WTC11 (cell line): ENCODE results near the gene BTC. TPM values are rescaled to one million over a fixed set of nuclear protein-coding genes. Genes with fewer than 3 reads are reported as not detected.

Experiments used
- ATAC-seq: fragments of 200-7000 bp; cut with Tn5 transposase; 2 replicates; pipeline ENCODE4 v1.10.0; 2021; ENCODE audit warnings: mild to moderate bottlenecking, moderate library complexity
- CTCF ChIA-PET: fragments of 300-600 bp; sonication (Branson Sonifier 250); formaldehyde crosslinking; loops from one replicate; lab custom pipeline; 2021; ENCODE audit warnings: antibody characterized with exemption; lab: Charles Lee
- POLR2A ChIA-PET: fragments of 350-600 bp; sonication (Branson Sonifier 250); formaldehyde crosslinking; loops from one replicate; lab custom pipeline; 2021; ENCODE audit warnings: antibody characterized with exemption; lab: Charles Lee
- DNase-seq: peaks from one replicate; pipeline ENCODE4 v3.0.0; 2021; ENCODE audit warnings: low spot score
- H3K27ac Mint-ChIP-seq: 2 replicates; pipeline ENCODE4 v1.8.0; 2021; ENCODE audit warnings: mixed read lengths
- H3K27me3 Mint-ChIP-seq: 2 replicates; pipeline ENCODE4 v1.8.0; 2021; ENCODE audit warnings: low read depth, mild to moderate bottlenecking, moderate library complexity, mixed read lengths
- H3K36me3 Mint-ChIP-seq: 2 replicates; pipeline ENCODE4 v1.8.0; 2021; ENCODE audit warnings: mixed read lengths
- H3K4me1 Mint-ChIP-seq: 2 replicates; pipeline ENCODE4 v1.8.0; 2022; ENCODE audit warnings: mixed read lengths
- H3K4me3 Mint-ChIP-seq: 2 replicates; pipeline ENCODE4 v1.8.0; 2021; ENCODE audit warnings: mild to moderate bottlenecking, moderate library complexity, mixed read lengths
- H3K9me3 Mint-ChIP-seq: 2 replicates; pipeline ENCODE4 v1.8.0; 2021; ENCODE audit warnings: mixed read lengths
- EMX1 ChIP-seq: fragments of 250-450 bp; sonication (Bioruptor Pico); IDR thresholded peaks from 2 replicates; pipeline ENCODE4 v1.8.0; 2021; ENCODE audit warnings: mild to moderate bottlenecking
- GABPB1 ChIP-seq: sonication (generic); formaldehyde crosslinking; IDR thresholded peaks from 2 replicates; pipeline ENCODE4 v1.8.1; 2023; ENCODE audit warnings: mild to moderate bottlenecking, missing genetic modification reagents
- NR2C2 ChIP-seq: sonication (generic); formaldehyde crosslinking; IDR thresholded peaks from 2 replicates; pipeline ENCODE4 v1.8.0; 2022; ENCODE audit warnings: mild to moderate bottlenecking, missing genetic modification reagents
- PRRX2 ChIP-seq: fragments of 250-450 bp; sonication (Bioruptor Pico); IDR thresholded peaks from 2 replicates; pipeline ENCODE4 v1.8.0; 2021; ENCODE audit warnings: mild to moderate bottlenecking
- TEAD4 ChIP-seq: sonication (generic); formaldehyde crosslinking; IDR thresholded peaks from 2 replicates; pipeline ENCODE4 v1.8.0; 2022; ENCODE audit warnings: mild to moderate bottlenecking, missing genetic modification reagents
- ZNF232 ChIP-seq: sonication (generic); formaldehyde crosslinking; IDR thresholded peaks from 2 replicates; pipeline ENCODE4 v1.8.0; 2022; ENCODE audit warnings: mild to moderate bottlenecking, missing genetic modification reagents
- total RNA-seq: library from RNA; stranded (reverse); gene quantifications from 3 replicates; pipeline ENCODE4 v1.2.3, GENCODE V29; 2021
- TF ChIP-seq, protein P1 (sequence below): fragments of 250-450 bp; sonication (Bioruptor Pico); IDR thresholded peaks from 2 replicates; pipeline ENCODE4 v1.9.0; 2021; ENCODE audit warnings: mild to moderate bottlenecking
- TF ChIP-seq, protein P2 (sequence below): sonication (generic); formaldehyde crosslinking; IDR thresholded peaks from 2 replicates; pipeline ENCODE4 v1.8.1; 2022; ENCODE audit warnings: low read depth, mild to moderate bottlenecking, moderate library complexity, missing genetic modification reagents, borderline replicate concordance
- TF ChIP-seq, protein P3 (sequence below): sonication (generic); formaldehyde crosslinking; IDR thresholded peaks from 2 replicates; pipeline ENCODE4 v1.8.0; 2022; ENCODE audit warnings: mild to moderate bottlenecking, missing genetic modification reagents
- TF ChIP-seq, protein P4 (sequence below): fragments of 250-450 bp; sonication (Bioruptor Pico); IDR thresholded peaks from 2 replicates; pipeline ENCODE4 v2.1.2; 2022; ENCODE audit warnings: mild to moderate bottlenecking, moderate library complexity
- TF ChIP-seq, protein P5 (sequence below): fragments of 200-600 bp; IDR thresholded peaks from 2 replicates; pipeline ENCODE4 v1.8.0; 2022; ENCODE audit warnings: antibody characterized with exemption
- TF ChIP-seq, protein P6 (sequence below): sonication (generic); formaldehyde crosslinking; IDR thresholded peaks from 2 replicates; pipeline ENCODE4 v1.8.0; 2023; ENCODE audit warnings: missing genetic modification reagents
- TF ChIP-seq, protein P7 (sequence below): fragments of 250-450 bp; sonication (Bioruptor Pico); IDR thresholded peaks from 2 replicates; pipeline ENCODE4 v1.8.0; 2021; ENCODE audit warnings: mild to moderate bottlenecking
- TF ChIP-seq, protein P8 (sequence below): sonication (generic); formaldehyde crosslinking; IDR thresholded peaks from 2 replicates; pipeline ENCODE4 v1.8.1; 2023; ENCODE audit warnings: mild to moderate bottlenecking, missing genetic modification reagents
- TF ChIP-seq, protein P9 (sequence below): sonication (generic); formaldehyde crosslinking; IDR thresholded peaks from 2 replicates; pipeline ENCODE4 v1.8.1; 2022; ENCODE audit warnings: mild to moderate bottlenecking, moderate library complexity, missing genetic modification reagents

Gene BTC
- total RNA-seq, 1 experiment from 2014 or later: 0.07 TPM

DNA sequence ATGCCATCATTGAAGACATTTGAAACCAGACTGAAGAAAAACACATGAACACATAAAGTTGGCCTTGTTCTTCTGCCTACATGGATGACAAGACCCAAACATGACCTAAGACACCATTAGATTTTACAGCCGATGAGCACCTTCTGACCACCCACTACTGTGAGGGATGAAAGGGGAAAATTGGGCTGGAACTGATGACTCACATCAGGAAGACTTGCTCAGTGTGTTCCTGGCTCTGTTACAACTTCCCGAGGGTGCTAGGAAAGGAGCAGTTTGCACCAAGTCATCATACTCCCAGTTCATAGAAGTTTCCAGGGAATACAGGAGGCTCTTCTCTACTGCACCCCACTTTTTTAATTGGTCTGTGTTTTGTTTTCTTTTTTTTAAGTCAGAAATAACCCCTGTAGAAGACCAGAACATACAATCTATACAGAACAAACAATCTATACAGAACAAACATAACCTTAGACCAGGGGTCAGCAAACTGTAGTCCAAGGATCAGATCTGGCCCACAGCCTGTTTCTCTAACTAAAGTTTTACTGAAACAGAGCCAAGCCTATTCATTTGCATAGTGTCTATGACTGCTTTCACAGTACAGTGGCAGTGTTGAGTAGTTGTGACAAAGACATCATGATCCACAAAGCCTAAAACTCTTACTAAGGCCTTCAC lies 25.3 kb downstream of the BTC start:
- Mint-ChIP-seq H3K4me3 (no peak overlapping the region), H3K9me3 (no peaks in the 10 kb centered on the region), H3K36me3 (no peaks in the 10 kb centered on the region), H3K4me1 (peaks cover 4% of the 10 kb centered on the region), H3K27ac (no peak overlapping the region), H3K27me3 (no peaks in the 10 kb centered on the region; the same call in 1 of the 2 replicates)
- ChIA-PET CTCF (no interaction called here), POLR2A (no interaction called here)
- ATAC-seq (no peak), DNase-seq (no peak)
- TF ChIP-seq EMX1 (CRISPR knock-in tag) (no peak), PRRX2 (CRISPR knock-in tag) (no peak), GABPB1 (no peak)
- TF ChIP-seq, protein P1, sequence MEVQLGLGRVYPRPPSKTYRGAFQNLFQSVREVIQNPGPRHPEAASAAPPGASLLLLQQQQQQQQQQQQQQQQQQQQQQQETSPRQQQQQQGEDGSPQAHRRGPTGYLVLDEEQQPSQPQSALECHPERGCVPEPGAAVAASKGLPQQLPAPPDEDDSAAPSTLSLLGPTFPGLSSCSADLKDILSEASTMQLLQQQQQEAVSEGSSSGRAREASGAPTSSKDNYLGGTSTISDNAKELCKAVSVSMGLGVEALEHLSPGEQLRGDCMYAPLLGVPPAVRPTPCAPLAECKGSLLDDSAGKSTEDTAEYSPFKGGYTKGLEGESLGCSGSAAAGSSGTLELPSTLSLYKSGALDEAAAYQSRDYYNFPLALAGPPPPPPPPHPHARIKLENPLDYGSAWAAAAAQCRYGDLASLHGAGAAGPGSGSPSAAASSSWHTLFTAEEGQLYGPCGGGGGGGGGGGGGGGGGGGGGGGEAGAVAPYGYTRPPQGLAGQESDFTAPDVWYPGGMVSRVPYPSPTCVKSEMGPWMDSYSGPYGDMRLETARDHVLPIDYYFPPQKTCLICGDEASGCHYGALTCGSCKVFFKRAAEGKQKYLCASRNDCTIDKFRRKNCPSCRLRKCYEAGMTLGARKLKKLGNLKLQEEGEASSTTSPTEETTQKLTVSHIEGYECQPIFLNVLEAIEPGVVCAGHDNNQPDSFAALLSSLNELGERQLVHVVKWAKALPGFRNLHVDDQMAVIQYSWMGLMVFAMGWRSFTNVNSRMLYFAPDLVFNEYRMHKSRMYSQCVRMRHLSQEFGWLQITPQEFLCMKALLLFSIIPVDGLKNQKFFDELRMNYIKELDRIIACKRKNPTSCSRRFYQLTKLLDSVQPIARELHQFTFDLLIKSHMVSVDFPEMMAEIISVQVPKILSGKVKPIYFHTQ: no peak
- TF ChIP-seq, protein P2, sequence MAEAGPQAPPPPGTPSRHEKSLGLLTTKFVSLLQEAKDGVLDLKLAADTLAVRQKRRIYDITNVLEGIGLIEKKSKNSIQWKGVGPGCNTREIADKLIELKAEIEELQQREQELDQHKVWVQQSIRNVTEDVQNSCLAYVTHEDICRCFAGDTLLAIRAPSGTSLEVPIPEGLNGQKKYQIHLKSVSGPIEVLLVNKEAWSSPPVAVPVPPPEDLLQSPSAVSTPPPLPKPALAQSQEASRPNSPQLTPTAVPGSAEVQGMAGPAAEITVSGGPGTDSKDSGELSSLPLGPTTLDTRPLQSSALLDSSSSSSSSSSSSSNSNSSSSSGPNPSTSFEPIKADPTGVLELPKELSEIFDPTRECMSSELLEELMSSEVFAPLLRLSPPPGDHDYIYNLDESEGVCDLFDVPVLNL: no peak
- TF ChIP-seq, protein P3, sequence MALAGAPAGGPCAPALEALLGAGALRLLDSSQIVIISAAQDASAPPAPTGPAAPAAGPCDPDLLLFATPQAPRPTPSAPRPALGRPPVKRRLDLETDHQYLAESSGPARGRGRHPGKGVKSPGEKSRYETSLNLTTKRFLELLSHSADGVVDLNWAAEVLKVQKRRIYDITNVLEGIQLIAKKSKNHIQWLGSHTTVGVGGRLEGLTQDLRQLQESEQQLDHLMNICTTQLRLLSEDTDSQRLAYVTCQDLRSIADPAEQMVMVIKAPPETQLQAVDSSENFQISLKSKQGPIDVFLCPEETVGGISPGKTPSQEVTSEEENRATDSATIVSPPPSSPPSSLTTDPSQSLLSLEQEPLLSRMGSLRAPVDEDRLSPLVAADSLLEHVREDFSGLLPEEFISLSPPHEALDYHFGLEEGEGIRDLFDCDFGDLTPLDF (CRISPR knock-in tag): no peak
- TF ChIP-seq, protein P4, sequence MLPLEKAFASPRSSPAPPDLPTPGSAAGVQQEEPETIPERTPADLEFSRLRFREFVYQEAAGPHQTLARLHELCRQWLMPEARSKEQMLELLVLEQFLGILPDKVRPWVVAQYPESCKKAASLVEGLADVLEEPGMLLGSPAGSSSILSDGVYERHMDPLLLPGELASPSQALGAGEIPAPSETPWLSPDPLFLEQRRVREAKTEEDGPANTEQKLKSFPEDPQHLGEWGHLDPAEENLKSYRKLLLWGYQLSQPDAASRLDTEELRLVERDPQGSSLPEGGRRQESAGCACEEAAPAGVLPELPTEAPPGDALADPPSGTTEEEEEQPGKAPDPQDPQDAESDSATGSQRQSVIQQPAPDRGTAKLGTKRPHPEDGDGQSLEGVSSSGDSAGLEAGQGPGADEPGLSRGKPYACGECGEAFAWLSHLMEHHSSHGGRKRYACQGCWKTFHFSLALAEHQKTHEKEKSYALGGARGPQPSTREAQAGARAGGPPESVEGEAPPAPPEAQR (CRISPR knock-in tag): no peak
- TF ChIP-seq, protein P5, sequence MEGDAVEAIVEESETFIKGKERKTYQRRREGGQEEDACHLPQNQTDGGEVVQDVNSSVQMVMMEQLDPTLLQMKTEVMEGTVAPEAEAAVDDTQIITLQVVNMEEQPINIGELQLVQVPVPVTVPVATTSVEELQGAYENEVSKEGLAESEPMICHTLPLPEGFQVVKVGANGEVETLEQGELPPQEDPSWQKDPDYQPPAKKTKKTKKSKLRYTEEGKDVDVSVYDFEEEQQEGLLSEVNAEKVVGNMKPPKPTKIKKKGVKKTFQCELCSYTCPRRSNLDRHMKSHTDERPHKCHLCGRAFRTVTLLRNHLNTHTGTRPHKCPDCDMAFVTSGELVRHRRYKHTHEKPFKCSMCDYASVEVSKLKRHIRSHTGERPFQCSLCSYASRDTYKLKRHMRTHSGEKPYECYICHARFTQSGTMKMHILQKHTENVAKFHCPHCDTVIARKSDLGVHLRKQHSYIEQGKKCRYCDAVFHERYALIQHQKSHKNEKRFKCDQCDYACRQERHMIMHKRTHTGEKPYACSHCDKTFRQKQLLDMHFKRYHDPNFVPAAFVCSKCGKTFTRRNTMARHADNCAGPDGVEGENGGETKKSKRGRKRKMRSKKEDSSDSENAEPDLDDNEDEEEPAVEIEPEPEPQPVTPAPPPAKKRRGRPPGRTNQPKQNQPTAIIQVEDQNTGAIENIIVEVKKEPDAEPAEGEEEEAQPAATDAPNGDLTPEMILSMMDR: no peak
- TF ChIP-seq, protein P6, sequence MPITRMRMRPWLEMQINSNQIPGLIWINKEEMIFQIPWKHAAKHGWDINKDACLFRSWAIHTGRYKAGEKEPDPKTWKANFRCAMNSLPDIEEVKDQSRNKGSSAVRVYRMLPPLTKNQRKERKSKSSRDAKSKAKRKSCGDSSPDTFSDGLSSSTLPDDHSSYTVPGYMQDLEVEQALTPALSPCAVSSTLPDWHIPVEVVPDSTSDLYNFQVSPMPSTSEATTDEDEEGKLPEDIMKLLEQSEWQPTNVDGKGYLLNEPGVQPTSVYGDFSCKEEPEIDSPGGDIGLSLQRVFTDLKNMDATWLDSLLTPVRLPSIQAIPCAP (CRISPR knock-in tag): no peak
- TF ChIP-seq, protein P7, sequence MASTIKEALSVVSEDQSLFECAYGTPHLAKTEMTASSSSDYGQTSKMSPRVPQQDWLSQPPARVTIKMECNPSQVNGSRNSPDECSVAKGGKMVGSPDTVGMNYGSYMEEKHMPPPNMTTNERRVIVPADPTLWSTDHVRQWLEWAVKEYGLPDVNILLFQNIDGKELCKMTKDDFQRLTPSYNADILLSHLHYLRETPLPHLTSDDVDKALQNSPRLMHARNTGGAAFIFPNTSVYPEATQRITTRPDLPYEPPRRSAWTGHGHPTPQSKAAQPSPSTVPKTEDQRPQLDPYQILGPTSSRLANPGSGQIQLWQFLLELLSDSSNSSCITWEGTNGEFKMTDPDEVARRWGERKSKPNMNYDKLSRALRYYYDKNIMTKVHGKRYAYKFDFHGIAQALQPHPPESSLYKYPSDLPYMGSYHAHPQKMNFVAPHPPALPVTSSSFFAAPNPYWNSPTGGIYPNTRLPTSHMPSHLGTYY (CRISPR knock-in tag): no peak

DNA sequence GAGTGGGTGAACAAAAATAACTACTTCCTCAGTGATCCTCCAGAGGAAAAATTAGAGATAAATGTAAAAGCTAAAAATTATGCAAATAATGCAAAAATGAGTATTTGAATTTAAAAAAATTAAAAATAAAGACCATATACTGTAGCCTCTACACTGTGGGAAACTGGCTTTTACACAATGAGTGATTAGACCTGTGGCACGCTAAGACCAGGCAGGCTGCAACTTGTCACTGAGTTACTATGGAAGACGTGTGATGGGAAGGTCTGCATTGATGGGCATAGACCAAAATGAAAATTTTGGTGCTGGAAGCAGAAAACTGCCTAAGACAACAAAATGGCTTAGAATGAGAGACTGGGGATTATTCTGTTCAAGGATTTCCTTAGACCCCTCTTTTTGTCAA lies 30.2 kb downstream of the BTC start:
- Mint-ChIP-seq H3K4me1 (no peaks in the 10 kb centered on the region; the same call in 1 of the 2 replicates), H3K27ac (no peak overlapping the region), H3K27me3 (no peaks in the 10 kb centered on the region; the same call in 1 of the 2 replicates), H3K36me3 (no peaks in the 10 kb centered on the region), H3K9me3 (no peaks in the 10 kb centered on the region), H3K4me3 (no peak overlapping the region)
- TF ChIP-seq, protein P8, sequence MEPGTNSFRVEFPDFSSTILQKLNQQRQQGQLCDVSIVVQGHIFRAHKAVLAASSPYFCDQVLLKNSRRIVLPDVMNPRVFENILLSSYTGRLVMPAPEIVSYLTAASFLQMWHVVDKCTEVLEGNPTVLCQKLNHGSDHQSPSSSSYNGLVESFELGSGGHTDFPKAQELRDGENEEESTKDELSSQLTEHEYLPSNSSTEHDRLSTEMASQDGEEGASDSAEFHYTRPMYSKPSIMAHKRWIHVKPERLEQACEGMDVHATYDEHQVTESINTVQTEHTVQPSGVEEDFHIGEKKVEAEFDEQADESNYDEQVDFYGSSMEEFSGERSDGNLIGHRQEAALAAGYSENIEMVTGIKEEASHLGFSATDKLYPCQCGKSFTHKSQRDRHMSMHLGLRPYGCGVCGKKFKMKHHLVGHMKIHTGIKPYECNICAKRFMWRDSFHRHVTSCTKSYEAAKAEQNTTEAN (CRISPR knock-in tag): no peak
- TF ChIP-seq, protein P9, sequence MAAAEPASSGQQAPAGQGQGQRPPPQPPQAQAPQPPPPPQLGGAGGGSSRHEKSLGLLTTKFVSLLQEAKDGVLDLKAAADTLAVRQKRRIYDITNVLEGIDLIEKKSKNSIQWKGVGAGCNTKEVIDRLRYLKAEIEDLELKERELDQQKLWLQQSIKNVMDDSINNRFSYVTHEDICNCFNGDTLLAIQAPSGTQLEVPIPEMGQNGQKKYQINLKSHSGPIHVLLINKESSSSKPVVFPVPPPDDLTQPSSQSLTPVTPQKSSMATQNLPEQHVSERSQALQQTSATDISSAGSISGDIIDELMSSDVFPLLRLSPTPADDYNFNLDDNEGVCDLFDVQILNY (CRISPR knock-in tag): no peak
- TF ChIP-seq, protein P5: no peak
- TF ChIP-seq TEAD4 (no peak), NR2C2 (CRISPR knock-in tag) (no peak), ZNF232 (CRISPR knock-in tag) (no peak)
- ChIA-PET CTCF (no interaction called here), POLR2A (interaction anchor here (0.5 kb wide), 1 partner anchor 30 kb away, joined by 4 read pairs; no protein-coding TSS in a partner anchor)
- ATAC-seq: no peak
- DNase-seq: no peak
